ENCODE results near the gene MRPS27.

The MRPS27 gene

GRCh38 chr5:72351376-72351775, 31.3 kb upstream of the MRPS27 start:
- TF ChIP-seq GATA1 (IDR thresholded peaks at IDR 0.05; ENCODE audit: low read depth, low read length) (no peak), POLR2A (IDR thresholded peaks at IDR 0.05; ENCODE audit: low read length) (no peak)
- no peak for DNase-seq

DNA sequence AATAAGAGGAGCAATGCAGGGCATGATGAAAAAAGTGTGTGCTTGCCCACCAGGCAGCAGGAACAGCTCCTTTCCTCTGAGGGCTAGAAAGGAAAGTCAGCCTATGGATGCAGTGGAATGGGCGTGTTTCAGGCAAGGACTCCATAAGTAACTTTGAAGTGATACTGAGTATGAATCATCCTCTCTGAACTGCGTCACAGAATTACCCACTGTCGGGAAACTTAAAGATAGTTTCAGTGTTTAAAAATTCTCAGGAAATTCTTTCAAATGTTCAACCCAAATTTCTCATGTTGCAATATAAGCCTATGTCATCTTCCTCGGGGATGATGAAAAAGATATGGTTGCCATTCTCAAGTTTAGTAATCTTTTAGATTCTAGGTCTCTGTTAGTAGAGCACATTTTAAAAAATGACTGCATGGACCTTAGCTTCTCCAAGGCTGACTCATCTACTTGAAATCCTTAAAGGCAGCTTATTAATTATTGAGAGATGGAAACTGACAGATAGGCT, 27.8 kb upstream of the MRPS27 start:
- peak in 1 of 2 experiments; percentile 14 for DNase-seq

GRCh38 chr5:72346398-72346797, 26.4 kb upstream of the MRPS27 start:
- TF ChIP-seq POLR2A (IDR thresholded peaks at IDR 0.05; ENCODE audit: low read length): no peak
- no peak for TF ChIP-seq GATA1 (IDR thresholded peaks at IDR 0.05; ENCODE audit: low read depth, low read length)
- no peak for DNase-seq

More for the DNA sequence above, 27.8 kb upstream of the MRPS27 start:
- no peak for TF ChIP-seq GATA1 (IDR thresholded peaks at IDR 0.05; ENCODE audit: low read depth, low read length)
- no peak for TF ChIP-seq POLR2A (IDR thresholded peaks at IDR 0.05; ENCODE audit: low read length)

DNA sequence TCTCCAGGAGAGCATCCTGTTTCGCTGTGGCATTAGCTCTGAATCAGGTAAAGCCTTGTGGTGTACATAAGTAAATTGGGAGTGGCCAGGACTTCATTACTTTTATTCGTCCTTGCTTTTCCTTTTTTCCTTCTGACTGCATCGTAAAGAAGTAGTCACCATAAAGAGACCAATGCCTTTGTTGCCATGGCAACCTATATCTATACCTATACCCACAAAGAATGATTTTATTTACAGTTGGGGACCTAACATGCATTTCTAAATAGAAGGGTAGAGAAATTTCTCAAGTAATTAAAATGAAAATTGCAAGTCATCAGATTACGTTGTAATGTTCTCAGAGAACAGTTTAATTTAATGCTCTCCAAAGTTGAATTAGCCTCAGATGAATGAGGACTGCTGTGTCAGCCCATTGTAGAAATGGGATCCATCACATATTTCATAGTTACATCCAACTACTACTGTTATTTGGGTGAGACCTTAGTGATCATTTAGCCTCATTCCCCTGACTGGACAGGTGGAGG, 18.7 kb upstream of the MRPS27 start:
- no peak for DNase-seq
- TF ChIP-seq GATA1 (IDR thresholded peaks at IDR 0.05; ENCODE audit: low read depth, low read length): no peak
- TF ChIP-seq POLR2A (IDR thresholded peaks at IDR 0.05; ENCODE audit: low read length): no peak

DNA sequence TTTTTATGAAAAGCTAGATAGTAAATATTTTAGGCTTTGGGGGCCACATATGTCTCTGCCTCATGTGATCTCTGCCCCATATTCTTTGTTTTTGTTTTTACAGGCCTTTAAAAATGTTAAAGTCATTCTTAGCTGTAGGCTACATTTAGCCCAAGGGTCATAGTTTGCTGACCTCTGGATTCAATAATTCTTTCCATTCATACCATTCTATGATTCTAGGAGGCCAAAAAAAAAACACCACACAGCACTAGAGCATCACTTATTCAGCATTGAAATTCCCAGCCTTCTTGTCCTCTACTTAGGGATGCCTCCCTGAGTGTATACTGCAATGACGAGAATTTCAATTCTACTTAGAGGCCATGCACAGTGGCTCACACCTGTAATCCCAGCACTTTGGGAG, 17.1 kb upstream of the MRPS27 start:
- TF ChIP-seq POLR2A (IDR thresholded peaks at IDR 0.05; ENCODE audit: low read length) (no peak), GATA1 (IDR thresholded peaks at IDR 0.05; ENCODE audit: low read depth, low read length) (no peak)
- DNase-seq: no peak

DNA sequence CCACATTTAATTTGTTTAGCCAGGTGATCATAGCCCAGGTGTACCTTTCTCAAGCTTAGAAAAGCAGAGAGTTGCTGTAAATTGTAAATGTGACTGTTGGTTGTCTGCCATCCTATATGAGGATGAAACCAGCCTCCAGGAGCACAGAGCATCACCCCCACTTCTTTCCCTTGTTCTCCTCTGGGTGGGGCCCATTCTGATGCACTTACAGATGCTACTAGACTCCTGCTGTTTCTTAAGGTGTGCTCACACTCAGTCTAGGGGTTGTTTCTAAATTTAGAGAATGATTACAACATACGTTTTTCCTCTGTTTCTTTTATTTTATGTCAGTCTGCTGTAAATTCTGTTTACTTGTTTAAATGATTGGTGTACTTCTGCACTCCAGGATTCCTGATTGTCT, 10.7 kb upstream of the MRPS27 start:
- TF ChIP-seq GATA1 (IDR thresholded peaks at IDR 0.05; ENCODE audit: low read depth, low read length): no peak
- DNase-seq: no peak

DNA sequence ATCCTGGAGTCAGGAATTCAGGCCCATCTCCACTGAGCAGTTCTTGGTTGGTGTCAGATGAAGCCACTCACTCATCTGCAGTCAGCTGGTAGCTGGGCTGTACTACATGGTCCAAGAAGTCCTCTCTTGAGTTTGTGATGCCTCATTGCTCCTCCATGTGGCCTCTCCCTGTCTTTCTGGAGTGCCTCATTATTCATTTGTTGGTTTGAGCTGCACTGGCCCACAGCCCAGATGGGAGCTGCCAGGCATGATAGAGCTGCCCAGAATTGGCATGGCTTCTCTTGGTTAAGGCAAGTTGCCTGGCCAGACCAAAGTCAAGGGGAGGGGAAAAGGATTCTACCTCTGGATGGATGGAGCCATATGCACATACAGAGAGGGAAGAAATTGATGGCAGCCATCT, 8.1 kb upstream of the MRPS27 start:
- TF ChIP-seq POLR2A (IDR thresholded peaks at IDR 0.05; ENCODE audit: low read length): no peak
- peak; percentile 9 to 12 for DNase-seq

GRCh38 chr5:72326306-72326649, 6.2 kb upstream of the MRPS27 start:
- DNase-seq: no peak
- no peak for TF ChIP-seq GATA1 (IDR thresholded peaks at IDR 0.05; ENCODE audit: low read depth, low read length)
- no peak for TF ChIP-seq POLR2A (IDR thresholded peaks at IDR 0.05; ENCODE audit: low read length)

DNA sequence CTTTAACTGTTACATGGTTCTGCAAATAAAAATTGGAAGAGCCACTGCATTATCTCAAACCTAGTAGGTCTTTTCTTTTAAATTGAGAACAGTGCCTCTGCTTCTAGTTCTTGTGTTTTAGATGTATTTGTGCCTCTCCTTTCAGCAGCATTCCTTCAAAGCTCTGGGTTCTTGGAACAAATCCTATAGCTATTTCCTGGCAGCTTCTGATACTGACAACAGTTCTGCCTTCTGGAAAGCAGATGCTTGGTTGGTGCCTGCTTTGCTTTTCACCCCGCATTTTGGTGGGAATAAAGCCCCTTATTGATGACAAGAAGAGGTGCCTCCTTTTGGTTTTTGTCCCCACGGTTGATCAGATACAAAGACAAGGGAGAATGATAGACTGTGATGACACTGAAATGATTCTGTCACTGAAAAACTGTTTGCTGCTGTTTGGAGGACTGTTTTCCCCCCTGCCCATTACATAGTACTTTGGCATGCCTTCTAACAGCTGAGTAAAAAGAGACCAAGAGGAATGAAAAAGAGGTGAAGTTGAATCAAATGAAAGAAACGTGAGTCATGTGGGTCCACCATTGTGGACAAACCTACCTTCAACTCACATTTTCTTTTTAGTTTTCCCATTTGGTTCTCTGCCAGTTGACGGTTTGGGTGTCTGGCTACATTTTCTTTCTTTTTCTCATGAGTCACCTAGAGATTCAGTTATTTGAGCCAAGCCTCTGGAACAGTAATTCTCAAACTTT, 5.7 kb upstream of the MRPS27 start:
- DNase-seq: no peak
- TF ChIP-seq GATA1 (IDR thresholded peaks at IDR 0.05; ENCODE audit: low read depth, low read length) (no peak), POLR2A (IDR thresholded peaks at IDR 0.05; ENCODE audit: low read length) (no peak)

DNA sequence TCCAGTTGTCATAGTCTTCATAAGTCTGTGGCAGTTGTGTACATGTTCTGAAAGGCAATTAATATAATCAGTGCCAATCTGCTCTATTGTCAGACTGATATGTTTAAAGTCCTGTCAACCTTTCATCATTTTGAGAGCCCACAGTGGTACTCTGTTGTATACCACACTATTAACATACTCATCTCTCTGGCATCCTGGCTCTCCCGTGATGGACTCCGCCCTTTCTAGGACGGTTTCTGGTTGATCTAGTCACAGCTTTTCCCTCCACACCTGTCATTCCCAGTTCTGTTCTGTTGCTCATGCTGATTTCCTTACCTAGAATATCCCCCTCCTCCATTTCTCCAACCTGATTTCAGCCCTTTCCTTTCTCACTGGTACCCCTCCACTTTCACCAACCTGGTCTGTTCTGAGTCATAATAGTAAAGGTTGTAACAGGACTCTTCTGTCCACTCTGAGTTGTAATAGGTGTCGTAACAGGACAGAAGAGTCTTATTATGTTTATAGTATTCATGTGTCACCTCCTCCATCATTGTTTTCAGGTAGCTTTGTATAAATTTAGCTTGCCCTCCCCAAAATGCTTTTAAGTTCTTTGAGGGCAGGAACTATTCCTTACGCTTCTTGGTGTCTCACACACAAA, 4.3 kb upstream of the MRPS27 start:
- no peak for DNase-seq
- TF ChIP-seq POLR2A (IDR thresholded peaks at IDR 0.05; ENCODE audit: low read length) (no peak), GATA1 (IDR thresholded peaks at IDR 0.05; ENCODE audit: low read depth, low read length) (no peak)

- DNase-seq: peak in 1 of 2 experiments; percentile 74
These were observed 535 bp downstream of the MRPS27 start for GRCh38 chr5:72319435-72319975.

DNA sequence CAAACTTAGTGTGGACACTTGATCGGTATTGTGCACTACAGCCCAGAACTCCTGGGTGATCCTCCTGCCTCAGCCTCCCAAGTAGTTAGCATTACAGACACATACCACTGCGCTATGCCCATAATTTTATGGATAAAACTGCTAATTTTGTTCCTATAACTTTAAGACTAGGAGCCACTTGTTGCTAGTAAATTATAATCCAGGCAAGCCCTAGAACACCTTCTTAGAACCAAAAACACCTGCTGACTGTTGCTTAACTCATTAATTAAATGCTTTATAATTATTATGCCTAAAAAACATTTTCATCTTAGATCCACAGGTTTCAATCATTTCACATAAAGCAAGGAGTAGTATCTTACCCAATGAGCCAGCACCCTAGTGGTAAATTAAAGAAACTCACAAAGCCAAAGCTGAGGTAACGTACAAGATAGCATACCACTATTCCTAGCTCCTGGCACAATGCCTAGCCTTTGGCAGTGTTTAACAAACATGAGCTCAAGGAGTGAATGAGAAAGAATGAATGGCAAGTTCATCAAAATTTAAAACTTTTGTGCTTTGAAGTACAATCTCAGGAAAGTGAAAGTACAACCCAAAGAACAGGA, 5.4 kb downstream of the MRPS27 start:
- TF ChIP-seq GATA1 (IDR thresholded peaks at IDR 0.05; ENCODE audit: low read depth, low read length) (no peak), POLR2A (IDR thresholded peaks at IDR 0.05; ENCODE audit: low read length) (no peak)
- peak; percentile 70 to 77 for DNase-seq

DNA sequence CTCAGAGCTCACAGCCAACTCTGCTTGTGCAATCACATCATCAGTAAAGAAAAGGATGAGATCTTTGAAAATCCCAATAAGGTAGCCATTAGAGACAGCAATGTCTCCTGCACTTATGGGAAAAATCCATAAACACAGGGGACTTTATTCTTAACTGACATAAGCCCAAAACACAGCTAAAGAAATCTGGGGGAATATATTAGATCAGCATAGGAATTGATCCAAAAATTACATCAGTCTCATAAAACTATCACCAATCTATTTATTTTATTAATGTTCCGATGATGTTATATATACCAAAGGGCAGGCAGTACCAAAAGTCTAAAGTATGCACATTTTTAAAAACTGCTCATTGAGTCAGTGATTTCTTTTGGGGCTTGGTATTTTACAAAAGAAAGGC, 6.9 kb downstream of the MRPS27 start:
- TF ChIP-seq POLR2A (IDR thresholded peaks at IDR 0.05; ENCODE audit: low read length) (no peak), GATA1 (IDR thresholded peaks at IDR 0.05; ENCODE audit: low read depth, low read length) (no peak)
- DNase-seq: no peak

DNA sequence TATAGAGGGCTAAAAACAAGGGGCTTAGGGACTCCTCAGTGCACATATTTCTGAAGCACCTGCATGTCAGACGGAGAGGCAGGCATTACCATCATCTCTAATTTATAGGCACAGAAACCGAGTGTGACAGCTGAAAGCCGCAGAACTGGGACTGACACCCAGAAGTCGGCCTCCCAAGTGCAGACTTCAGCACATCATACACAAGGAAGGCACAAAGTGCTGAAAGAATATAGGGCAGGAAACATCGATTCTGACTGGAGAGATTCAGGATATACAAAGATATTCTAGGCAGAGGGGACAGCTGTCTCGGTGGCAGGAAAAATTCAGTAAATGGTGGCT, 11.2 kb downstream of the MRPS27 start:
- TF ChIP-seq POLR2A (IDR thresholded peaks at IDR 0.05; ENCODE audit: low read length) (no peak), GATA1 (IDR thresholded peaks at IDR 0.05; ENCODE audit: low read depth, low read length) (no peak)
- peak in 1 of 2 experiments; percentile 50 for DNase-seq
